ENCODE measurements around the gene PDK1. TPM values are rescaled to one million over a fixed set of nuclear protein-coding genes. Genes with fewer than 3 reads are reported as not detected.

Gene PDK1
- polyA plus RNA-seq, 3 donors, result 5.4 to 10.3 (median 9.7) TPM

DNA sequence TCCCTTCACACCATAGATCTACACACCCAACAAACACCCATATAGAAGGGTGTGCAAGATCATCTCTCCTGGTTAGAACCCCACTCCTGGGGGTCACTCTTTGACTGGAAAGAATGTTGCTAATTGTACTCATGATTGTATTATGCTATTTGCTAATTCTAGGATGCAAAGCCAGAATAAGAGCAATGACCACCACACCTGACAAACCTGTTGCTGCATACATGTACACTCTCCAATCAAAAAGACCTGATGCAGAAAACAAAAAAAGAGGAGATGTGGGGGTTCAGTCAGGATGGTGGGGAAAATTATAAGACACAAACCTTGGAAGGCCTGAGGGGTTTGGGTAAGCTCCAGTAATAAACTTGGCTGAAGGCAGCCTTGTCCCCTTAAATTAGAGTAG lies 36.9 kb upstream of the PDK1 start:
- H3K4me3 Mint-ChIP-seq, result no peak overlapping the region
- Histone ChIP-seq H4K20me1 (ENCODE audit: insufficient read depth, low read length) (no peaks in the 10 kb centered on the region), H3K36me3 (replicated peaks in 1 of 2; ENCODE audit: control insufficient read depth in 1 of 2, insufficient read depth in 2 of 2, low read length in 2 of 2) (no peaks in the 10 kb centered on the region)

GRCh38 chr2:172525601-172526000 lies 30.3 kb upstream of the PDK1 start:
- 100% methylated on average over 4 of the region's 4 CpGs for WGBS (ENCODE audit: insufficient coverage)
- Histone ChIP-seq H3K79me2 (ENCODE audit: insufficient read depth, low read length) (no peaks in the 10 kb centered on the region), H4K20me1 (ENCODE audit: insufficient read depth, low read length) (no peaks in the 10 kb centered on the region), H3K27ac (ENCODE audit: low read depth in 1 of 2, low read length in 2 of 2) (no peak overlapping the region), H3K4me1 (ENCODE audit: control insufficient read depth in 1 of 2, insufficient read depth in 2 of 2, low read length in 2 of 2) (no peaks in the 10 kb centered on the region), H3K9ac (ENCODE audit: insufficient read depth, low read length, poor library complexity, severe bottlenecking) (no peak overlapping the region), H3K27me3 (ENCODE audit: control insufficient read depth in 2 of 2, insufficient read depth in 2 of 2, low read length in 2 of 2) (no peaks in the 10 kb centered on the region), H3K4me2 (replicated peaks; ENCODE audit: extremely low read depth, low read length, poor library complexity, severe bottlenecking) (no peak overlapping the region), H2AFZ (ENCODE audit: insufficient read depth, low read depth, low read length, poor library complexity, severe bottlenecking) (no peak overlapping the region), H3K36me3 (replicated peaks in 1 of 2; ENCODE audit: control insufficient read depth in 1 of 2, insufficient read depth in 2 of 2, low read length in 2 of 2) (no peaks in the 10 kb centered on the region), H3K4me3 (replicated peaks in 1 of 3; ENCODE audit: low read depth in 2 of 3, low read length in 3 of 3) (no peak overlapping the region), H3K9me3 (replicated peaks in 1 of 2; ENCODE audit: control insufficient read depth in 1 of 2, insufficient read depth in 1 of 2, low read length in 2 of 2) (peaks cover 21 to 37% of the 10 kb centered on the region in 2 donors)
- Mint-ChIP-seq H3K9me3 (peaks cover 25 to 45% (median 42%) of the 10 kb centered on the region in 7 donors), H3K4me1 (no peaks in the 10 kb centered on the region), H3K27ac (no peak overlapping the region), H3K4me3 (no peak overlapping the region), H3K36me3 (peaks cover 7 to 9% of the 10 kb centered on the region in 2 donors), H3K27me3 (ENCODE audit: low read depth in 3 of 3) (no peaks in the 10 kb centered on the region)
- no peak for DNase-seq
- TF ChIP-seq CTCF (IDR thresholded peaks at IDR 0.05), result no peak
- intact Hi-C loops (cut with micrococcal nuclease), result no loop called here

More for the DNA sequence above, 36.9 kb upstream of the PDK1 start:
- no peak for TF ChIP-seq CTCF (IDR thresholded peaks at IDR 0.05)
- Mint-ChIP-seq H3K27me3 (ENCODE audit: low read depth in 3 of 3) (peaks cover 0 to 2% (median 0%) of the 10 kb centered on the region in 3 donors), H3K36me3 (peaks cover 0 to 2% of the 10 kb centered on the region in 2 donors), H3K4me1 (peaks cover 19% of the 10 kb centered on the region), H3K27ac (no peak overlapping the region), H3K9me3 (peaks cover 7 to 36% (median 18%) of the 10 kb centered on the region in 7 donors)
- peaks cover 5 to 19% of the 10 kb centered on the region in 2 donors for H3K9me3 ChIP-seq (replicated peaks in 1 of 2; ENCODE audit: control insufficient read depth in 1 of 2, insufficient read depth in 1 of 2, low read length in 2 of 2)
- no peak overlapping the region for H3K27ac ChIP-seq (ENCODE audit: low read depth in 1 of 2, low read length in 2 of 2)
- H3K27me3 ChIP-seq (ENCODE audit: control insufficient read depth in 2 of 2, insufficient read depth in 2 of 2, low read length in 2 of 2), result no peaks in the 10 kb centered on the region
- H2AFZ ChIP-seq (ENCODE audit: insufficient read depth, low read depth, low read length, poor library complexity, severe bottlenecking), result no peak overlapping the region
- intact Hi-C loops (cut with micrococcal nuclease), result no loop called here
- H3K79me2 ChIP-seq (ENCODE audit: insufficient read depth, low read length), result no peaks in the 10 kb centered on the region
- no peak overlapping the region for H3K4me3 ChIP-seq (replicated peaks in 1 of 3; ENCODE audit: low read depth in 2 of 3, low read length in 3 of 3)
- DNase-seq, result no peak
- H3K9ac ChIP-seq (ENCODE audit: insufficient read depth, low read length, poor library complexity, severe bottlenecking), result no peak overlapping the region
- peaks cover 8 to 21% of the 10 kb centered on the region in 2 donors for H3K4me1 ChIP-seq (ENCODE audit: control insufficient read depth in 1 of 2, insufficient read depth in 2 of 2, low read length in 2 of 2)
- no peak overlapping the region for H3K4me2 ChIP-seq (replicated peaks; ENCODE audit: extremely low read depth, low read length, poor library complexity, severe bottlenecking)

All from CD14-positive monocyte (primary cell).